GM06990 (cell line): ENCODE data around the gene LRMDA.

ENCODE experiments used
- DNase-seq: peaks from one replicate; pipeline ENCODE4 v3.0.0-alpha.2; 2011; ENCODE audit not compliant: insufficient read length; ENCODE audit errors: extremely low read depth
- H3K27me3 ChIP-seq: replicated peaks from 2 replicates; pipeline ENCODE4 v1.6.0; 2011; ENCODE audit warnings: low read length; ENCODE audit not compliant: control insufficient read depth, insufficient read depth
- H3K36me3 ChIP-seq: 2 replicates; pipeline ENCODE4 v1.5.1; 2011; ENCODE audit warnings: low read length; ENCODE audit not compliant: control insufficient read depth, insufficient read depth
- H3K4me3 ChIP-seq: replicated peaks from 2 replicates; pipeline ENCODE4 v1.5.1; 2011; ENCODE audit warnings: low read depth, mild to moderate bottlenecking, control low read depth, low read length
- CTCF ChIP-seq: IDR thresholded peaks from 2 replicates; pipeline ENCODE4 v1.5.1; 2011; ENCODE audit warnings: low read length, control low read depth, mild to moderate bottlenecking, inconsistent platforms; ENCODE audit not compliant: insufficient read depth, poor library complexity, severe bottlenecking

The LRMDA gene

DNA sequence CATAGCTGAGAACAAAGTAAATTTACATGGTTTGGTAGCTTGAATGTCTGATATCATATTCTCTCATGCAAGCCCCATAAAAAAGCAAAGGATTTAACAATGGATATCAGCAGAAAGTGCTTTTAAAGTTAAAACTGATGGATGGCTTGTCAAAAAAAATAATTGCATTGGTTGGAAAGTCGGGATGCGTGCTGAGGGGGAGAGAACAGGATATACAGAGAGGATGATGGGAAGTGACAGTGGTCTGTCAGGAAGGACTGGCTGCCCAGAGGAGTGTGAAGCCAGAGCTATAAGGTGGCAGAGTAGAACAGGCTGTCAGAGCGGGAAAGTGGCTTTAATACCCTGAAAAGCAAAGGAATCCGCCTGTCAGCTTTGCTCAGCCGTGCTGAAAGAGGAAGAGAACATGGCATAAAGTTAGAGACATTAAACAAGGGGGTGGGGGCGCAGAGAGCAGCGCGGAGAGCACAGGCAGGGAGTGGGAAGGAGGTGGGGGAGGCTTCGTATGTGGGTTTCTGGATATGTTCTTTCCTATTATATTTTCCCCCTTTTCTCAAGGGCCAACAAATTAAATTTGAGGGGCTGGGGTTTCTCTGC, 493.0 kb downstream of the LRMDA start:
- H3K27me3 ChIP-seq = no peaks in the 10 kb centered on the region; the same call in 1 of the 2 replicates

DNA sequence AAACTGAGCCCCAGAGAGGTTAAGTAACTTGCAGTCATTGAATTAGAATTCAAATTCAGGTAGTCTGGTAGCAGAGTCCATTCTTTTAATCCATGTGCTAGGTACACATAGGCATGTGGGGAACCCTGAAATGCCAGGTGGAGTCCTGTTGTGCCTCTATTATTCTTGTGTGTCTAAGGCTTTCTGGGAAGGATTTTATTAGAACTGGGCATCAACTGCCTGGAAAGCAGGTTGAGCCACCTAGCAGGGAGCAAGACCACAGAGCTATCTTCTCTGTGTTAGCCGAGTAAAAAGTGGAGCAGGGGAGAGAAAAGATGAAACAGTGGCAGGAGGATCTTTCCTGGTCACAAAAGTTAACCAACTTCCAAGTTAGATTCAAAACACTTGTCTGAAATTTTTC, 494.6 kb downstream of the LRMDA start:
- DNase-seq = no peak
- Histone ChIP-seq H3K4me3 (no peak overlapping the region), H3K27me3 (no peaks in the 10 kb centered on the region; the same call in 1 of the 2 replicates), H3K36me3 (no peaks in the 10 kb centered on the region)
- no peak for TF ChIP-seq CTCF

More for the DNA sequence above, 493.0 kb downstream of the LRMDA start:
- H3K4me3 ChIP-seq = no peak overlapping the region
- no peak for DNase-seq
- H3K36me3 ChIP-seq = no peaks in the 10 kb centered on the region
- TF ChIP-seq CTCF = no peak

GRCh38 chr10:75926763-75927162, 495.3 kb downstream of the LRMDA start:
- TF ChIP-seq CTCF = no peak
- DNase-seq = no peak
- H3K27me3 ChIP-seq = no peaks in the 10 kb centered on the region; the same call in 1 of the 2 replicates
- no peaks in the 10 kb centered on the region for H3K36me3 ChIP-seq
- no peak overlapping the region for H3K4me3 ChIP-seq

DNA sequence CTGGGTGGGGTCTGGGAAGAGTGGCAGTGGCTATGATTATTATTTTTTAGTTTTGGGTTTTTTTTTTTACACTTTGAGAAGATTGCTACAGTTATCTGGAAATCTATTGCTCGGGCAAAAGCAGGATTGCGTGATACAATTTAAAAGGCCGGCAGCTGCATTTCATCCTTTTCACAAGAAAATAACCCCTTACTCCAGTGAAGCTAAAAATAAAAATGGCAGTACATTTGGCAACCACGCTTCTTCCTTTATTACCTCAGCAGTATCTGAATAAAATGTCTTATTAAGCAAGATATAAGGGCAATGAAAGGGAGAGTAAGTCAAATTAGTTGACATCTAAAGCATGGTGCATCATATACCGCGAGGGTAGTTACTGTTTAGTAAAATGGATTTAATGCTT, 496.8 kb downstream of the LRMDA start:
- no peak for DNase-seq
- H3K4me3 ChIP-seq = no peak overlapping the region
- H3K27me3 ChIP-seq = no peaks in the 10 kb centered on the region
- TF ChIP-seq CTCF = no peak
- H3K36me3 ChIP-seq = no peaks in the 10 kb centered on the region

DNA sequence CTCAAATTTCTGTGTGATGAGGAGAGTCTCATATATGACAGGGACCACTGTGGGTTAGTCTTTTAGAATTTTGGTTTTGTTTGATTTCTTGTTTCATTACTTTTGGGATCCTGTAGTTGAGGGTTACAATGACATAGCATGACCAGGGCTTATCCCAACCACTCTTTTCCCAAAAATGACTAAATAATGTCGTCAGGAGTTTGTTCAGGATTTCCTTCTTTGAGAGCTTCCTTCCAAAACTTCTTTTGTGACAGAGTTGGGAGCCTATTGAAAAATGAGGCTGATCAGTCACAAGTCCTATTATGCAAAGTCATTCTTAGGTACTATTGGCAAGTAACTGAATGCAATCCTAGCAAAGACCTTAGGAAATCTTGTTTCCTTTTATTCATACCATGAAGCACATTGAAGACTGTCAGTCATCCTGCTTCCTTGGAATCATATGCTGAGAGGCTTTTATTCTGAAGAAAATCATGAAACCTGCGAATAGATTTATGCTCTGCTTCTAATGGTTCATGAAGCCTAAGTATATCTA, 498.3 kb downstream of the LRMDA start:
- TF ChIP-seq CTCF = no peak
- H3K36me3 ChIP-seq = no peaks in the 10 kb centered on the region
- H3K27me3 ChIP-seq = no peaks in the 10 kb centered on the region
- H3K4me3 ChIP-seq = no peak overlapping the region
- no peak for DNase-seq
